ENCODE measurements around the gene IQCM.

GRCh38 chr4:149549911-149550310 lies 265.7 kb downstream of the IQCM start:
- TF ChIP-seq, protein P1, sequence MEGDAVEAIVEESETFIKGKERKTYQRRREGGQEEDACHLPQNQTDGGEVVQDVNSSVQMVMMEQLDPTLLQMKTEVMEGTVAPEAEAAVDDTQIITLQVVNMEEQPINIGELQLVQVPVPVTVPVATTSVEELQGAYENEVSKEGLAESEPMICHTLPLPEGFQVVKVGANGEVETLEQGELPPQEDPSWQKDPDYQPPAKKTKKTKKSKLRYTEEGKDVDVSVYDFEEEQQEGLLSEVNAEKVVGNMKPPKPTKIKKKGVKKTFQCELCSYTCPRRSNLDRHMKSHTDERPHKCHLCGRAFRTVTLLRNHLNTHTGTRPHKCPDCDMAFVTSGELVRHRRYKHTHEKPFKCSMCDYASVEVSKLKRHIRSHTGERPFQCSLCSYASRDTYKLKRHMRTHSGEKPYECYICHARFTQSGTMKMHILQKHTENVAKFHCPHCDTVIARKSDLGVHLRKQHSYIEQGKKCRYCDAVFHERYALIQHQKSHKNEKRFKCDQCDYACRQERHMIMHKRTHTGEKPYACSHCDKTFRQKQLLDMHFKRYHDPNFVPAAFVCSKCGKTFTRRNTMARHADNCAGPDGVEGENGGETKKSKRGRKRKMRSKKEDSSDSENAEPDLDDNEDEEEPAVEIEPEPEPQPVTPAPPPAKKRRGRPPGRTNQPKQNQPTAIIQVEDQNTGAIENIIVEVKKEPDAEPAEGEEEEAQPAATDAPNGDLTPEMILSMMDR (IDR thresholded peaks at IDR 0.05): no peak
- no peak for TF ChIP-seq POLR2A (IDR thresholded peaks at IDR 0.05)
